ENCODE data around the gene CFAP69. TPM values are rescaled to one million over a fixed set of nuclear protein-coding genes. Genes with fewer than 3 reads are reported as not detected.

Gene CFAP69
- total and polyA plus RNA-seq, 5 donors from 2014 or later = not detected

DNA sequence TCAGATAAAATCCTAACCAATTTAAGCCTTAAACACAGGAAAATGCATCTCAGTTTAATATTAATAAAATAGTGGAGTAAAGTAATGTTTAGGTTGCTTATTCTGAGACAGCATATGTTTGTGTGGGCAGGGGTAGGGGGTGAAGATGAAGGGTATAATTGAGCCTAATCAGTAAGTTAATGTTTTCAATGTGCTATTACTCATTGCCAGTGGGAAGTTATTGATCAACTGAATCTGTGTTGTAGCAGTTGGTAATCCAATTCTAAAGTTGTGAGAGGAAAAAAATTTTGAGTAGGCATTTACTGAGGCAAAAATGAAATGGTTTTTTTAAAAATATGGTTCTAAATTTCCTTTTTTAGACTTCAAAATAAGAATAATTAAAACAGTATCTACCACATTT, 16.5 kb downstream of the CFAP69 start:
- no peak overlapping the region for H3K4me3 ChIP-seq (ENCODE audit: low read depth, low read length)
- Mint-ChIP-seq H3K27me3 (no peaks in the 10 kb centered on the region), H3K36me3 (no peaks in the 10 kb centered on the region), H3K4me3 (no peak overlapping the region), H3K27ac (no peak overlapping the region), H3K4me1 (no peaks in the 10 kb centered on the region), H3K9me3 (no peaks in the 10 kb centered on the region)
- ATAC-seq (ENCODE audit: low read depth in 2 of 2) (no peak), DNase-seq (no peak)
- H3K27ac ChIP-seq (ENCODE audit: insufficient read depth, low read length, poor library complexity, severe bottlenecking) = no peak overlapping the region
- no peaks in the 10 kb centered on the region for H3K9me3 ChIP-seq (ENCODE audit: control insufficient read depth in 2 of 2, low read length in 2 of 2)
- no peaks in the 10 kb centered on the region for H3K4me1 ChIP-seq (ENCODE audit: control insufficient read depth, insufficient read depth, low read length, poor library complexity, severe bottlenecking)
- no peaks in the 10 kb centered on the region for H3K27me3 ChIP-seq (ENCODE audit: control insufficient read depth, insufficient read depth, low read length)
- H3K36me3 ChIP-seq (ENCODE audit: control insufficient read depth, insufficient read depth, low read length) = no peaks in the 10 kb centered on the region

DNA sequence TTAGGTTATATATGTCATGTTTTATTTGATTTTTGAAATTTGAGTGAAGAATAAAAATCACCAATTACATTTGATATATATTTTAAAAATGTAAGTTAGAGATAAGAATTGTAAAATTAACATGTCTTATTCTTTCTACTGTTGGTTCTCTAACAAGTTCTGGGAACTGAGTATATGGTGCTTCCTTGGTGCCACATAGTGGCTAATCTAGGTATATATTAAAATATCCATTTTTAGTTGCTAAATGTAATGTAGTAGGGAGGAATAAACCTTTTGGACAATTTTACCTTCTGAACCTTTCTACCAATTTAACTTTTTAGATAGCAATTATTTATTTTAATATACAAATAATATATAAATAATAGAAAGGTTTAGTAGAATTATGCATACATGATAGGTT, 17.5 kb downstream of the CFAP69 start:
- H3K9me3 ChIP-seq (ENCODE audit: control insufficient read depth in 2 of 2, low read length in 2 of 2) = no peaks in the 10 kb centered on the region
- H3K9me3 Mint-ChIP-seq = no peaks in the 10 kb centered on the region
- H3K27ac ChIP-seq (ENCODE audit: insufficient read depth, low read length, poor library complexity, severe bottlenecking) = no peak overlapping the region
- ATAC-seq (ENCODE audit: low read depth in 2 of 2) (no peak), DNase-seq (peak in 1 of 3 donors; percentile 12)
- H3K27me3 Mint-ChIP-seq = no peaks in the 10 kb centered on the region
- no peaks in the 10 kb centered on the region for H3K4me1 Mint-ChIP-seq
- H3K4me3 Mint-ChIP-seq = no peak overlapping the region
- peaks cover 2% of the 10 kb centered on the region for H3K27me3 ChIP-seq (ENCODE audit: control insufficient read depth, insufficient read depth, low read length)
- no peak overlapping the region for H3K4me3 ChIP-seq (ENCODE audit: low read depth, low read length)
- H3K36me3 Mint-ChIP-seq = no peaks in the 10 kb centered on the region
- H3K27ac Mint-ChIP-seq = no peak overlapping the region
- no peaks in the 10 kb centered on the region for H3K36me3 ChIP-seq (ENCODE audit: control insufficient read depth, insufficient read depth, low read length)
- no peaks in the 10 kb centered on the region for H3K4me1 ChIP-seq (ENCODE audit: control insufficient read depth, insufficient read depth, low read length, poor library complexity, severe bottlenecking)

DNA sequence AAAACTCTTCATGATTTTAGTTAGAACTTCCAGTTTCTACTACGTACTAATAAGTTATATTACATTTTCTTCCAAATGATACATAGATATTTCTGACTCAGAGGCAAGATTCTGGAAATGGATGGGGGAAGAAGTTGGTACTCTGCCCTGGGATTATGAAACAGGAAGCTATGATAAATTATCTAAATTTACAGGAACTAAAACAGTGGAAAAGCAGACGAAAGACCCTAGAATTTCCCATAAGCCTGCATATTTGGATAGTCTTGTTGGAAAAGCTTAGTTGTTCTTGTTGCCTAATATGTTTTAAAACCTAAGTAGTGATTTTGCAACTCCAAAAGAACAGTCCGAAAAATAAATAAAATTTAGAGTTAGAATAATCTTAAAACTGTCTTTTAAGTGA, 21.8 kb downstream of the CFAP69 start:
- Histone ChIP-seq H3K27ac (ENCODE audit: insufficient read depth, low read length, poor library complexity, severe bottlenecking) (no peak overlapping the region), H3K27me3 (ENCODE audit: control insufficient read depth, insufficient read depth, low read length) (peaks cover 2% of the 10 kb centered on the region), H3K4me1 (ENCODE audit: control insufficient read depth, insufficient read depth, low read length, poor library complexity, severe bottlenecking) (no peaks in the 10 kb centered on the region), H3K9me3 (ENCODE audit: control insufficient read depth in 2 of 2, low read length in 2 of 2) (no peaks in the 10 kb centered on the region), H3K36me3 (ENCODE audit: control insufficient read depth, insufficient read depth, low read length) (no peaks in the 10 kb centered on the region), H3K4me3 (ENCODE audit: low read depth, low read length) (no peak overlapping the region)
- DNase-seq (no peak), ATAC-seq (ENCODE audit: low read depth in 2 of 2) (no peak)
- Mint-ChIP-seq H3K27me3 (peaks cover 7% of the 10 kb centered on the region), H3K36me3 (no peaks in the 10 kb centered on the region), H3K27ac (no peak overlapping the region), H3K4me1 (no peaks in the 10 kb centered on the region), H3K9me3 (peaks cover 0 to 2% (median 0%) of the 10 kb centered on the region in 7 donors), H3K4me3 (no peak overlapping the region)

DNA sequence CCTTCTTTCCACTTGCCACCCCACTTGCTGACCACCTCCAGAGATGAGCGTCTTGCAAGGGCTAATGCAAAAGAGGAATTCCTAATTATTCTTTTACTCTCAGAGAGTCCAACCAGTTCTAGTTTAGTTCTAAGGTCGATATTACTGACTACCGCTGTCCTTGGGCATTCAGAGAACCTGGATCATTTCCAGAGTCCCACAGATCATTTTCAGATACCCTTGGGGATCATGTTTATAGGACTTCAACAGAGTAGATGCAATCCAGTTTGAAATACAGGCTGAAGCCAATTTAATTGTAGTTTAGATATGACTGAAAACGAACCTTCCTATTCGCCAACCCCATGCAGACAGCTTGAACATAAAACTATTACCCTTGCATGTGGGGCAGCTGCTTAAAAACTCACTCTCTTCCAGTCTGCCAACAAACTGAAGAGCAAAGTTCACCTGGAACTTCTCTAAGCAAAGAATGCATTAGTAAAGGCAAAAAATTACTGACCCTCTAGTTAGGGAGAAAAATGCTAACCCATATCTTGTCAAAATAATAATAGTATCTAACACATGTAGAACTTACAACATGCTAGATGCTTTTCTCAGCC, 22.4 kb downstream of the CFAP69 start:
- Mint-ChIP-seq H3K27ac (no peak overlapping the region), H3K36me3 (no peaks in the 10 kb centered on the region), H3K4me1 (no peaks in the 10 kb centered on the region), H3K9me3 (peaks cover 0 to 2% (median 0%) of the 10 kb centered on the region in 7 donors), H3K4me3 (no peak overlapping the region), H3K27me3 (peaks cover 7% of the 10 kb centered on the region)
- H3K4me1 ChIP-seq (ENCODE audit: control insufficient read depth, insufficient read depth, low read length, poor library complexity, severe bottlenecking) = no peaks in the 10 kb centered on the region
- no peak overlapping the region for H3K27ac ChIP-seq (ENCODE audit: insufficient read depth, low read length, poor library complexity, severe bottlenecking)
- H3K4me3 ChIP-seq (ENCODE audit: low read depth, low read length) = no peak overlapping the region
- peaks cover 3% of the 10 kb centered on the region for H3K27me3 ChIP-seq (ENCODE audit: control insufficient read depth, insufficient read depth, low read length)
- DNase-seq = no peak
- no peak for ATAC-seq (ENCODE audit: low read depth in 2 of 2)
- H3K9me3 ChIP-seq (ENCODE audit: control insufficient read depth in 2 of 2, low read length in 2 of 2) = no peaks in the 10 kb centered on the region
- H3K36me3 ChIP-seq (ENCODE audit: control insufficient read depth, insufficient read depth, low read length) = no peaks in the 10 kb centered on the region

DNA sequence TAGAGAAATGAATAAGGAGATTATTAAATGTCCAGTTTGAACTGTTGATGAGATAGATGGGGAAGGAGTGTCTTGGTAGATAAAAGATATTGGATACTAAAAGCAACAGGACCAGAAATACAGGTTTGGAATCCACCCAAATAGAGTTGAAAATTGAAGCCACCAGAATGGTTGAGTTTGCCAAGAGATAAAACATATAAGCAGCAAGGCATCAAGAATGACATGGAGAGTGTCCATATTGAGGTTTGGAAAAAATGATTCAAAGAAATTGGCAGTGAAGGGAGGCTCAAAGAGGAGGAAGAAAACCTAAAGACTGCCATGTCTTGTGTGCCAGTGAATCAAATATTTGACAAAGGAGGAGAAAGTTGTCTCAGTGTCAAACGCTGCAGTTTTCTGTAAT, 24.2 kb downstream of the CFAP69 start:
- ATAC-seq (ENCODE audit: low read depth in 2 of 2) (no peak), DNase-seq (no peak)
- Mint-ChIP-seq H3K9me3 (peaks cover 0 to 2% (median 0%) of the 10 kb centered on the region in 7 donors), H3K27ac (no peak overlapping the region), H3K4me3 (no peak overlapping the region), H3K4me1 (no peaks in the 10 kb centered on the region), H3K36me3 (no peaks in the 10 kb centered on the region), H3K27me3 (peaks cover 7% of the 10 kb centered on the region)
- Histone ChIP-seq H3K9me3 (ENCODE audit: control insufficient read depth in 2 of 2, low read length in 2 of 2) (no peaks in the 10 kb centered on the region), H3K4me3 (ENCODE audit: low read depth, low read length) (no peak overlapping the region), H3K27ac (ENCODE audit: insufficient read depth, low read length, poor library complexity, severe bottlenecking) (no peak overlapping the region), H3K27me3 (ENCODE audit: control insufficient read depth, insufficient read depth, low read length) (peaks cover 5% of the 10 kb centered on the region), H3K4me1 (ENCODE audit: control insufficient read depth, insufficient read depth, low read length, poor library complexity, severe bottlenecking) (no peaks in the 10 kb centered on the region), H3K36me3 (ENCODE audit: control insufficient read depth, insufficient read depth, low read length) (no peaks in the 10 kb centered on the region)

DNA sequence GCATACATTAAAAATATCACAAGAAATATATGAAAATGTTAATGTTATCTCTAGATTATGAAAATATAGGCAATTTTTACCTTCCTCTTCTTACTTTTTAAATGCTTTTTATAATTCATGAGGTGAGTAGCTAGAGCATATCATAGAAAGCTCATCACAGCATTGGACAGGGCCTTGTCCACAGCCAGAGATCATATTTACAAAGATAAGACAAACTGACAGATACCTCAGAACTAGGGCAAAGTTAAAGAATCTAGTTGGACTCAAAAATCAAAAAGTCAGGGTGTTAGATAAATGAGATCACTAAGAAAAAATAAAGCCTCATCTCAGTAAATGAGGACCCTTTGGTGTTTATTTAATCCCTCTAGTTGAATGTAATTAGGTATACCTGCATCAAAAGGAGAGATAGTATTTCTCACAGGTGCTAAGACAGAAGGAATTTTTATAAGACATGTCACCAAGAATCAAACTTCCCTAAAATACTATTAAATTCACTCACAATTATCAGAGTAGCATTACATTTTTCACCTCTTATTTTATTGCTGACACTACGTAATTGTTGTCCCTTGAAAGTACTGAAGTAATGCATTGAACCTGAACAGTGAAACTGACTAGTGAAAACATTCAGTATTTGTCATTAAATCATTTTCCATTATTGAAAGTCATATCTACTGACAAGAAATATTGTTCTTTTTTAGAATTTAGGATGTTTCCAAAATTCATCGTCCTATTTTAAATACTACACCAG, 25.6 kb downstream of the CFAP69 start:
- DNase-seq (no peak), ATAC-seq (ENCODE audit: low read depth in 2 of 2) (no peak)
- no peaks in the 10 kb centered on the region for H3K4me1 ChIP-seq (ENCODE audit: control insufficient read depth, insufficient read depth, low read length, poor library complexity, severe bottlenecking)
- H3K36me3 ChIP-seq (ENCODE audit: control insufficient read depth, insufficient read depth, low read length) = no peaks in the 10 kb centered on the region
- no peak overlapping the region for H3K4me3 ChIP-seq (ENCODE audit: low read depth, low read length)
- Mint-ChIP-seq H3K4me1 (no peaks in the 10 kb centered on the region), H3K36me3 (no peaks in the 10 kb centered on the region), H3K9me3 (peaks cover 0 to 2% (median 0%) of the 10 kb centered on the region in 7 donors), H3K4me3 (no peak overlapping the region), H3K27me3 (peaks cover 7% of the 10 kb centered on the region), H3K27ac (no peak overlapping the region)
- H3K27ac ChIP-seq (ENCODE audit: insufficient read depth, low read length, poor library complexity, severe bottlenecking) = no peak overlapping the region
- H3K27me3 ChIP-seq (ENCODE audit: control insufficient read depth, insufficient read depth, low read length) = peaks cover 5% of the 10 kb centered on the region
- H3K9me3 ChIP-seq (ENCODE audit: control insufficient read depth in 2 of 2, low read length in 2 of 2) = no peaks in the 10 kb centered on the region

DNA sequence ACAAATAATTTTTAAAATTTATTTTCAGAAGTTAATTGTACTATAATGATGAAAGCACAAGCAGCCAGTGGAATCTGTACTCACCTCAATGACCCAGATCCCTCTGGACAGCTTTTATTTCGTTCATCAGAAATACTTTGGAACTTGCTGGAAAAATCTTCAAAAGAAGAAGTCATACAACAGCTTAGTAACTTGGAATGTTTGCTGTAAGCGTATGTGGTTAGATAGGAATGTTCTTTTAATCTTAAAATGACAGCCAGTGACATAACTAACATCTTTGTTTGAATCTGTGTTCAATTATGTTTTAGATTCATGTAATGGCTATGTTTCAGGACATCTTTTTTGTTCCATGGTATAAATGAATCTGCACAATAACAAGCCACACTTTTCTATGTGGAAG, 26.8 kb downstream of the CFAP69 start:
- Histone ChIP-seq H3K36me3 (ENCODE audit: control insufficient read depth, insufficient read depth, low read length) (no peaks in the 10 kb centered on the region), H3K27me3 (ENCODE audit: control insufficient read depth, insufficient read depth, low read length) (peaks cover 5% of the 10 kb centered on the region), H3K9me3 (ENCODE audit: control insufficient read depth in 2 of 2, low read length in 2 of 2) (no peaks in the 10 kb centered on the region), H3K27ac (ENCODE audit: insufficient read depth, low read length, poor library complexity, severe bottlenecking) (no peak overlapping the region), H3K4me1 (ENCODE audit: control insufficient read depth, insufficient read depth, low read length, poor library complexity, severe bottlenecking) (no peaks in the 10 kb centered on the region), H3K4me3 (ENCODE audit: low read depth, low read length) (no peak overlapping the region)
- DNase-seq (no peak), ATAC-seq (ENCODE audit: low read depth in 2 of 2) (no peak)
- Mint-ChIP-seq H3K4me1 (no peaks in the 10 kb centered on the region), H3K36me3 (no peaks in the 10 kb centered on the region), H3K9me3 (peaks cover 0 to 2% (median 0%) of the 10 kb centered on the region in 7 donors), H3K27me3 (peaks cover 7% of the 10 kb centered on the region), H3K4me3 (no peak overlapping the region), H3K27ac (no peak overlapping the region)

DNA sequence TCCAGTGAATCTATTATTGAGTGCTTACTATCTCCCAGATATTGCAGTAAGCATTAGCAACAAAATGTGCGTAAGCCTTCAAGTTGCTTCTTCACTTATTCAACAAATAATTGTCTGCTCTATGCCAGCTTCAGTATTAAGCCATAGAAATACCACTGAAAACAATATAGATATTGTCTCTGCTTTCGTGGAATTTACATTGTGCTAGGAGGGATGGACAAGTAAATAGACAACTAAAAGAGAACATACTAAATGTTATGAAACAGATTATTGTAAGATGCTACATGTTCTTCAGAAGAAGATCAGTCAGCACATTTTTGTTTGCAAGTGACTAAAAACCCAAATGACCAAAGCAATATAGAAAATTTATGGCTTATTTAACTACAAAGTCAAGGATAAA, 27.3 kb downstream of the CFAP69 start:
- H3K27ac Mint-ChIP-seq = no peak overlapping the region
- no peak for DNase-seq
- H3K9me3 Mint-ChIP-seq = peaks cover 0 to 2% (median 0%) of the 10 kb centered on the region in 7 donors
- H3K4me1 Mint-ChIP-seq = no peaks in the 10 kb centered on the region
- H3K36me3 Mint-ChIP-seq = no peaks in the 10 kb centered on the region
- Histone ChIP-seq H3K27me3 (ENCODE audit: control insufficient read depth, insufficient read depth, low read length) (peaks cover 4% of the 10 kb centered on the region), H3K9me3 (ENCODE audit: control insufficient read depth in 2 of 2, low read length in 2 of 2) (no peaks in the 10 kb centered on the region), H3K27ac (ENCODE audit: insufficient read depth, low read length, poor library complexity, severe bottlenecking) (no peak overlapping the region), H3K4me1 (ENCODE audit: control insufficient read depth, insufficient read depth, low read length, poor library complexity, severe bottlenecking) (no peaks in the 10 kb centered on the region), H3K36me3 (ENCODE audit: control insufficient read depth, insufficient read depth, low read length) (no peaks in the 10 kb centered on the region), H3K4me3 (ENCODE audit: low read depth, low read length) (no peak overlapping the region)
- H3K27me3 Mint-ChIP-seq = peaks cover 7% of the 10 kb centered on the region
- no peak overlapping the region for H3K4me3 Mint-ChIP-seq
- ATAC-seq (ENCODE audit: low read depth in 2 of 2) = no peak

All from CD4-positive, CD25-positive, alpha-beta regulatory T cell (primary cell).